Subcutaneous adipose tissue (tissue), 4 donors: Measurements from ENCODE around the gene PSD2. TPM values are rescaled to one million over a fixed set of nuclear protein-coding genes. Genes with fewer than 3 reads are reported as not detected.

Experiments
- total RNA-seq, 4 donors: library from RNA; depleted of rRNA; stranded (reverse); fragments of >200 nt; gene quantifications; one replicate each; pipeline ENCODE4 v1.1.0, GENCODE V29; 2016
- TF ChIP-seq, protein P1 (sequence below): fragments of 450-650 bp; IDR thresholded peaks from one replicate; pipeline ENCODE4 v1.5.1; 2016; ENCODE audit warnings: low read depth, mild to moderate bottlenecking, control low read depth, antibody characterized with exemption, moderate library complexity

Gene PSD2
- total RNA-seq, 4 donors from 2014 or later = 0.17 TPM; not detected in 3

DNA sequence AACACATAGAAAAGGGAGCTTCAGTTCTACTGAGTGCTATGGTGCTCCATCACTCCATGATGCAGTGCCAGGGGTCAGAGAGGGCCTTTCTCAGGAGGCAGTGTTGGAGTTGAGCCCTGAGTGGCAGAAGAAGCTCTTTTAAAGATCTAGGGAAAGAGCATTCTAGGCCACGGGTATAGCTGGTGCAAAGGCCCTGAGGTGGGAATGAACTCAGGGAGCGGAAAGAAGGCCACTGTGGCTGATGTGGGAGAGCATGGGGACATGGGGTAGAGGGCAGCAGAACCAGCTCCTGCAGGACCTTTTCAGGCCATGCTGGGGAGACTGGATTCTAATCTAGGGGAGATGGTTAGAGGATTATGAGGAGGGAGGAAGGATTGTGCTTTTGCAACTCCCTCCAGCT is 9.9 kb downstream of the PSD2 start:
- TF ChIP-seq, protein P1, sequence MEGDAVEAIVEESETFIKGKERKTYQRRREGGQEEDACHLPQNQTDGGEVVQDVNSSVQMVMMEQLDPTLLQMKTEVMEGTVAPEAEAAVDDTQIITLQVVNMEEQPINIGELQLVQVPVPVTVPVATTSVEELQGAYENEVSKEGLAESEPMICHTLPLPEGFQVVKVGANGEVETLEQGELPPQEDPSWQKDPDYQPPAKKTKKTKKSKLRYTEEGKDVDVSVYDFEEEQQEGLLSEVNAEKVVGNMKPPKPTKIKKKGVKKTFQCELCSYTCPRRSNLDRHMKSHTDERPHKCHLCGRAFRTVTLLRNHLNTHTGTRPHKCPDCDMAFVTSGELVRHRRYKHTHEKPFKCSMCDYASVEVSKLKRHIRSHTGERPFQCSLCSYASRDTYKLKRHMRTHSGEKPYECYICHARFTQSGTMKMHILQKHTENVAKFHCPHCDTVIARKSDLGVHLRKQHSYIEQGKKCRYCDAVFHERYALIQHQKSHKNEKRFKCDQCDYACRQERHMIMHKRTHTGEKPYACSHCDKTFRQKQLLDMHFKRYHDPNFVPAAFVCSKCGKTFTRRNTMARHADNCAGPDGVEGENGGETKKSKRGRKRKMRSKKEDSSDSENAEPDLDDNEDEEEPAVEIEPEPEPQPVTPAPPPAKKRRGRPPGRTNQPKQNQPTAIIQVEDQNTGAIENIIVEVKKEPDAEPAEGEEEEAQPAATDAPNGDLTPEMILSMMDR = no peak

DNA sequence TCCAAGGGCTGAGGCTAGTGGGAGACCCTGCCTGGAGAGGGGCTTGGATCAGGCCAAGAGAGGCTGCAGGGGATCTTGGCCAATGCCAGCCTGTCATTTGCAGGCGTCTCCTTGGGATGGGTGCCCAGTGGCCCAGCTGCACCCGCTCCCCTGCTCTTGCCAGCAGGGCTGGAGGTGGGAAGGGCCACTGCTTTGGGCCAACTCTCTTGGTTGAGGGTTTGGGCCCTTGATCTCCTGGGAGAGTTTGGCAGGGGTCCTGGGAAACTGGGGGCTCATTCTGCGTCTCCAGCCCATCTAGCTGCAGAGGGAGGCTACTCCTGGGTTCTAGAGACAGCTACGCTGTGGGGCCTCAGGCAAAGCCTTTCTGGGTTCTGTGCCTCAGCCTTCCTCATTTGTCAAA is 10.5 kb downstream of the PSD2 start:
- TF ChIP-seq, protein P1 = no peak

DNA sequence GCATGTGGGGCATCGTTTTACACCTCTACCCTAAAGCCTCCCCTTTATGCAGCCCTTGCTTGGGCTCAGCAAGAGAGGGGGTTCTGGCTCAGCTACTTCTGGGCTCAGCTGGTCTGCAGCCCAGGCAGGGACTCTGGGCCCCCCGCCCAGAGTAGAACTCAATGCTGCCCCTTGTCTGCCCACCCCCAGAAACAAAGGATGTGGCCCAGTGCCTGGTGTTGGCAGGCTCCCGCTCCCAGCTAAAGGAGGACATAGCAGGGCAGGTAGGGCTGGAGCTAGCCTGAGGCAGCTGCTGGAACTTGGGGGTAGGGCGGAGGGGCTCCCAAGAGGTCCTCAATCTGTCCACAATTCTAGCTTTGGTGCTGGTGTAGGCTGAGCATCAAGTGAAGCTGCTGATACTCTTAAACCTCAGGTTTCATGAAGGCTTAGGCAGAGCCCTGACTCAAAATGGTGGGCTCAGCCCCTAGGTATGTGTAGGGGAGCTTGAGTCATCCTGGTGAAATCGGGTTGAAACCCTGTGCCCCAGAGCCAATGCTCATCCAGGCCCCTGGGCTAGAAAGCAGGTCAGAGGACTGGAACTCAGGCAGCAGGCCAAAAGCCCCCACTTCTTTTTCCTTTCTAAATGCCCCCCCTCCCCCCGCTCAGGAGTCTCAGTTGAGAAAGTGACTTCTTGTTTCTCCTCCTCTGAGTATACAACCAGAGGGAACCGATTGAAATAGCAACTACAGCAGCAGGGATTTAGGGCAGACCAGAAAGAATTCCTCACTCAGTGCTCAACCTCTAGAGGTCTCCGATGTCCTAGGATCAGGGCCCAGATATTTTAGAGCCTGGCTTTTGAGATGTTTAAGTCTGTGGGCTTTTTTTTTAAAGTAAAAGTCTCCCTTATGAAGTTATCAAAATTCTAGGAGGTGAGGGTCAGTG is 11.4 kb downstream of the PSD2 start:
- TF ChIP-seq, protein P1 = no peak

DNA sequence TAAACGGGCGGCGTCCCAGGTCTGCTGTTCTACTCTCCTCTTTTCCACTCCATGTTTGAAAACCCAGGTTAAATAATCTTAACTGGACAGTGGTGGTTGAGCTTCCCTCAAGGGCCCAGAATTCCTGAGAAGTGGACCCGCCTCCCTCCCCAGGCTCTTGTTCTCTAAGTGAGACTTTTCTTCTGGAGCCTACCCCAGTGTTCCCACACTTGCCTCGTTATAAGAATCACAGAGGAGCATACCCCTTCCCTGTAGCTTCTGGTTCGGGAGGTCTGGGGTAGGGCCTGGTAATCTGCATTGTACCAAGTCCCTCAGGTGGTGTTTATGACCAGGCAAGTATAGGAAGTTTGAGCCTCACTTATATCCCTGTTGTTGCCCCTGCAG is 12.0 kb downstream of the PSD2 start:
- TF ChIP-seq, protein P1 = no peak

DNA sequence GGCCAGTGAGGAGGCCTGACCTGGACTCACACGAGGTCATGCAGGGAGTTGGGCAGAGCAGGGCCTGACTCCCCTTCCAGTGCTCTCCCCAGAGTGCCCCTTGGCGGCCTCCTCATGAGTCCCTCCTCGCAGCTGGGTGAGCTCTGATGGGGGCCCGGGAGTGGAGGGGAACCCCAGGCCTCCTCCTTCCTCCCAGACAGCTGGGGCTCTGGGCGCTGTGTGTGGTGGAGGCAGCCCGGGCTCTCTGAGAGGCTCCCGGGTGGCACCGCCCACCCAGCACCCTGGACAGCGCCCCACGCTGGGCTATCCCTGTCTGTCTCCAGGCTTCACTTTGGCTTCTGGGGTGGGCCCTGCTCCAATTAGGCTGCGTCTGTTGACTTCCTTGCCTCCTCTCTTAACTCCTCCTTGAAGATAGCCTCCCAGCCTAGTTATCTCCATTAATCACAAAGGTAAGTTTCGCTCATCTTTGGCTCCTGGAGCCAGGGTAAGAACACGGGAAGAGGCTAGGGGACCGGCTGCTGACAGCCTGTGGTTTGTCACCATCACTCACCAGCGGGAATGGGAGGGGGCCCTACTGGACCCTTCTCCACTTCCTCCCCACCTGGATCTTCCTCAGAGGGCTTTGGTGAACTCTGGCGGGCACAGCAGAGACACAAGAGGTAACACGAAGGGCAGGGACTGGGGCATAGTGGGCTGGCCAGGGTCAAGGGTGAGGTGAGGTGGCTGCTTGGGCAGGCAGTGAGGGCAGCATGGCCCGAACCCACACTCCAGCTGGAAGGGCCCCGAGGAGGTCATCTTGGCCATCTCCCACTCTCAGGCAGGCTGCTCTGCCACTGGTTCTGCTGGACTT is 13.1 kb downstream of the PSD2 start:
- TF ChIP-seq, protein P1 = no peak

DNA sequence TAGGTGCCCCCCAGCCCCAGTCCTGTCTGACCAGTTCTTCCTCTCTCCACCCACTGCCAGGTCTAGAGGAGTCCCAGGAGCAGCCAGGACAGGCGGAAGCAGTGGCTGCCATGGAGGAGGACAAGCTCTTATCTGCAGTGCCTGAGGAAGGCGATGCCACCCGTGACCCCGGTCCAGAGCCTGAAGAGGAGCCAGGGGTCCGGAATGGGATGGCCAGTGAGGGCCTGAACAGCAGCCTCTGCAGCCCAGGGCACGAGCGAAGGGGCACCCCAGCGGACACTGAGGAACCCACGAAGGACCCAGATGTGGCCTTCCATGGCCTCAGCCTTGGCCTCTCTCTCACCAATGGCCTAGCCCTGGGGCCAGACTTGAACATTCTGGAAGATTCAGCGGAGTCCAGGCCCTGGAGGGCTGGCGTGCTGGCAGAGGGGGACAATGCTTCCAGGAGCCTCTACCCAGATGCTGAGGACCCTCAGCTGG is 13.8 kb downstream of the PSD2 start:
- TF ChIP-seq, protein P1 = no peak
